H1 (cell line): Measurements from ENCODE around the gene DYSF.

Experiments used
- CEBPB ChIP-seq: IDR thresholded peaks from 2 replicates; pipeline ENCODE4 v1.6.1; 2012; ENCODE audit warnings: low read depth, low read length
- CTCF ChIP-seq, 3 experiments: IDR thresholded peaks; 1 replicate in 2 of 3; 2 replicates in 1 of 3; pipeline versions ENCODE4 v1.5.1 to v1.6.1; 2011; ENCODE audit warnings: low read length in 3 of 3, mild to moderate bottlenecking in 3 of 3, inconsistent platforms in 2 of 3, low read depth in 1 of 3, moderate library complexity in 1 of 3; ENCODE audit not compliant: insufficient read depth in 1 of 3; ENCODE audit errors: control extremely low read depth in 1 of 3
- JUN ChIP-seq: IDR thresholded peaks from 2 replicates; pipeline ENCODE4 v1.6.1; 2011; ENCODE audit warnings: low read depth, mild to moderate bottlenecking, improper control_type of control experiment, low read length
- POLR2A ChIP-seq, 2 experiments: IDR thresholded peaks; 1 replicate in 1 of 2; 2 replicates in 1 of 2; pipeline ENCODE4 v1.6.1; 2011; ENCODE audit warnings: low read depth in 2 of 2, low read length in 2 of 2, mild to moderate bottlenecking in 2 of 2; ENCODE audit errors: control extremely low read depth in 1 of 2
- POLR2AphosphoS5 ChIP-seq: IDR thresholded peaks from 2 replicates; pipeline ENCODE4 v1.6.1; 2011; ENCODE audit warnings: low read depth, low read length
- RAD21 ChIP-seq, 2 experiments: IDR thresholded peaks in 1 of 2; conservative IDR thresholded peaks in 1 of 2; 2 replicates each; pipeline ENCODE4 v1.6.1; 2011; ENCODE audit warnings: low read depth in 2 of 2, low read length in 2 of 2, improper control_type of control experiment in 1 of 2, inconsistent platforms in 1 of 2, mild to moderate bottlenecking in 1 of 2, moderate library complexity in 1 of 2
- SP1 ChIP-seq: IDR thresholded peaks from 2 replicates; pipeline ENCODE4 v1.6.1; 2011; ENCODE audit warnings: low read depth, low read length
- SP2 ChIP-seq: IDR thresholded peaks from 2 replicates; pipeline ENCODE4 v1.6.1; 2012; ENCODE audit warnings: mild to moderate bottlenecking, low read length, inconsistent platforms
- USF2 ChIP-seq: IDR thresholded peaks from 2 replicates; pipeline ENCODE4 v1.6.1; 2011; ENCODE audit warnings: low read length, improper control_type of control experiment
- YY1 ChIP-seq: IDR thresholded peaks from 2 replicates; pipeline ENCODE4 v1.6.1; 2011; ENCODE audit warnings: low read depth, mild to moderate bottlenecking, low read length
- TF ChIP-seq, protein P1 (sequence below): IDR thresholded peaks from 2 replicates; pipeline ENCODE4 v1.6.1; 2011; ENCODE audit warnings: low read depth, mild to moderate bottlenecking, low read length; ENCODE audit not compliant: insufficient read depth
- TF ChIP-seq, protein P2 (sequence below): IDR thresholded peaks from 2 replicates; pipeline ENCODE4 v1.6.1; 2012; ENCODE audit warnings: inconsistent platforms
- TF ChIP-seq, protein P3 (sequence below): IDR thresholded peaks from 2 replicates; pipeline ENCODE4 v1.6.1; 2012; ENCODE audit warnings: inconsistent platforms

DNA sequence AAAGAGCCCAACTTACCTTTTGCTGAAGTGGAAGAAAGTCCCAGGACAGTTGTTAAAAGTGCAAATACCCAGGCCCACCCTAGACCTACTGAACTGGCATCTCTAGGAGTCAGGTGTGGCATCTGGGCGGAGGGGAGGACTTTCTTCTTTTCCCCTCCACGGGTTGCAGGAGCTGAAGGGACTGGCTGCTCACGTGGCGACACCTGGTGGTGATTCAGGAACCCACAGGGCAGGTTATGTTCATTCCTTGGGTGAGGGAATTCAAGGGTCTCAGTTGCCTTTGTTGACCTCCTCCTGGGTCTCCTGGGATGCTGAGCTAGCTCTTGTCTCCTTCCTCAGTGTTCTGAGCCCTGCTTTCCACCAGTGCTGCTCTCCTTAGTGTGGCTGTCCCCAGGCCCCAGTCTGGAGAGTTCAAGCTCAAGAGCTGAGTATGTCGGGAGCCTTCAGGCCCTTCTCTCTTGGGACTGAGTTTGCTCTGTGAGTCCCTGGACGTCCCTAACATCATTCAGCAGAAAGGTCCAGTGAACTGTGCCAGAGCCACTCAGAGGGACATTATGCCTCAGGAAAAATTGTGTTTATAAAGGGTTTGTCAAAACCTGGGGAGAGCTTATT, 56.9 kb downstream of the DYSF start:
- TF ChIP-seq, protein P1, sequence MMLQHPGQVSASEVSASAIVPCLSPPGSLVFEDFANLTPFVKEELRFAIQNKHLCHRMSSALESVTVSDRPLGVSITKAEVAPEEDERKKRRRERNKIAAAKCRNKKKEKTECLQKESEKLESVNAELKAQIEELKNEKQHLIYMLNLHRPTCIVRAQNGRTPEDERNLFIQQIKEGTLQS, result no peak
- TF ChIP-seq YY1 (0 out of 2 replicates have a peak, but pooled peaks have one; percentile 29), CTCF (IDR thresholded peaks at IDR 0.05; ENCODE audit: control extremely low read depth in 1 of 3, insufficient read depth in 1 of 3, low read depth in 1 of 3, low read length in 3 of 3) (peak; percentile 90 to 97 (median 95)), RAD21 (IDR thresholded peaks at IDR 0.05 in 1 of 2, conservative IDR thresholded peaks at IDR 0.05 in 1 of 2; ENCODE audit: low read depth in 2 of 2, low read length in 2 of 2) (peak; percentile 97 to 98), POLR2A (IDR thresholded peaks at IDR 0.05; ENCODE audit: control extremely low read depth in 1 of 2, low read depth in 2 of 2, low read length in 2 of 2) (no peak), JUN (no peak), USF2 (no peak), SP2 (no peak), CEBPB (0 out of 2 replicates have a peak, but pooled peaks have one; percentile 8), POLR2AphosphoS5 (no peak), SP1 (no peak)
- TF ChIP-seq, protein P2, sequence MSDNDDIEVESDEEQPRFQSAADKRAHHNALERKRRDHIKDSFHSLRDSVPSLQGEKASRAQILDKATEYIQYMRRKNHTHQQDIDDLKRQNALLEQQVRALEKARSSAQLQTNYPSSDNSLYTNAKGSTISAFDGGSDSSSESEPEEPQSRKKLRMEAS, result no peak
- TF ChIP-seq, protein P3, sequence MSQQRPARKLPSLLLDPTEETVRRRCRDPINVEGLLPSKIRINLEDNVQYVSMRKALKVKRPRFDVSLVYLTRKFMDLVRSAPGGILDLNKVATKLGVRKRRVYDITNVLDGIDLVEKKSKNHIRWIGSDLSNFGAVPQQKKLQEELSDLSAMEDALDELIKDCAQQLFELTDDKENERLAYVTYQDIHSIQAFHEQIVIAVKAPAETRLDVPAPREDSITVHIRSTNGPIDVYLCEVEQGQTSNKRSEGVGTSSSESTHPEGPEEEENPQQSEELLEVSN, result no peak
